Fibroblast of the aortic adventitia (primary cell): ENCODE data around the gene NEFH. TPM values are rescaled to one million over a fixed set of nuclear protein-coding genes. Genes with fewer than 3 reads are reported as not detected.
A peak's percentile ranks its signal among the peaks of the same experiment; 100 is the strongest.

Experiments
- DNase-seq: peaks from one replicate; pipeline ENCODE4 v3.0.0-alpha.2; 2010; ENCODE audit warnings: low read depth
- H3K4me3 ChIP-seq: 2 replicates; pipeline ENCODE4 v1.5.1; 2011; ENCODE audit warnings: low read depth, mild to moderate bottlenecking, control low read depth, low read length, moderate library complexity
- total RNA-seq: library from RNA; depleted of rRNA; stranded (reverse); fragments of >200 nt; gene quantifications from 2 replicates; pipeline ENCODE4 v1.2.3, GENCODE V29; 2012; ENCODE audit warnings: low replicate concordance
- TF ChIP-seq, protein P1 (sequence below): IDR thresholded peaks from 2 replicates; pipeline ENCODE4 v1.5.1; 2011; ENCODE audit warnings: mild to moderate bottlenecking, low read length, control low read depth, inconsistent platforms; ENCODE audit not compliant: insufficient read depth

NEFH gene
- total RNA-seq, 1 donor = 0.54 TPM

DNA sequence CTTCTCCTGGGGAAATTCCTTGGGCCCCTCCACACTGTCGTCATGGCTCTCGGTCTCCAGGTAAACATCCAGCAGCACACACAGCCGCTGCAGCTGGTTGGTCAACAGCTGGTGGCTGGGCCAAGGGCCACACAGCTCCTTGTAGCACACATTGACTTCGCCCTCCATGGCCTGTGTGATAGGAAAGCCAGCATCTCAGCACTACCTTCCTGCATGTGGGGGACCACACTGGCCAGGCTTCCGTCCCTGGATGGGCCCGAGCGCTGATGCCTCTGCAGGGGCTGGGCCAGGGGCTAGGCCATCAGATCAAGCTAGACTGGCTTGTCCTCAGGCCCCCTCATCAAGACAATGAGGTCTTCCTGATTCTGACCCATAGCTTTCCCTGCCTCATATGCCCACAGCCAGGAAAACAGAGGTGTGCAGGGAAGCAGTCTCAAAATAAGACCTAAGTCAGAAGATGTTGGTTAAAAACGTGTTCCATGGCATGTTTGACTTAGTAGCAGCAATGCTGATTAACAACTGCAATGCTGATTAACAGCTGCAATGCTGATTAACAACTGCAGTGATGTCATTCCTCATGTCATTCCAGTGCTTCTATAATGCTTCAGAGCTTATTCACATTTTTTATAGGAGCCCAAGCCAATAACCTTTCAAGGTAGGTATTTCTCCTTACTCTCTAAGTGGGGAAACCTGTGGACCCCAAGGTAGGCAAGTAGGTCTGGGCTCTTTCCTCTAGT lies 31.3 kb downstream of the NEFH start:
- no peak overlapping the region for H3K4me3 ChIP-seq
- TF ChIP-seq, protein P1, sequence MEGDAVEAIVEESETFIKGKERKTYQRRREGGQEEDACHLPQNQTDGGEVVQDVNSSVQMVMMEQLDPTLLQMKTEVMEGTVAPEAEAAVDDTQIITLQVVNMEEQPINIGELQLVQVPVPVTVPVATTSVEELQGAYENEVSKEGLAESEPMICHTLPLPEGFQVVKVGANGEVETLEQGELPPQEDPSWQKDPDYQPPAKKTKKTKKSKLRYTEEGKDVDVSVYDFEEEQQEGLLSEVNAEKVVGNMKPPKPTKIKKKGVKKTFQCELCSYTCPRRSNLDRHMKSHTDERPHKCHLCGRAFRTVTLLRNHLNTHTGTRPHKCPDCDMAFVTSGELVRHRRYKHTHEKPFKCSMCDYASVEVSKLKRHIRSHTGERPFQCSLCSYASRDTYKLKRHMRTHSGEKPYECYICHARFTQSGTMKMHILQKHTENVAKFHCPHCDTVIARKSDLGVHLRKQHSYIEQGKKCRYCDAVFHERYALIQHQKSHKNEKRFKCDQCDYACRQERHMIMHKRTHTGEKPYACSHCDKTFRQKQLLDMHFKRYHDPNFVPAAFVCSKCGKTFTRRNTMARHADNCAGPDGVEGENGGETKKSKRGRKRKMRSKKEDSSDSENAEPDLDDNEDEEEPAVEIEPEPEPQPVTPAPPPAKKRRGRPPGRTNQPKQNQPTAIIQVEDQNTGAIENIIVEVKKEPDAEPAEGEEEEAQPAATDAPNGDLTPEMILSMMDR = no peak
- DNase-seq = no peak

DNA sequence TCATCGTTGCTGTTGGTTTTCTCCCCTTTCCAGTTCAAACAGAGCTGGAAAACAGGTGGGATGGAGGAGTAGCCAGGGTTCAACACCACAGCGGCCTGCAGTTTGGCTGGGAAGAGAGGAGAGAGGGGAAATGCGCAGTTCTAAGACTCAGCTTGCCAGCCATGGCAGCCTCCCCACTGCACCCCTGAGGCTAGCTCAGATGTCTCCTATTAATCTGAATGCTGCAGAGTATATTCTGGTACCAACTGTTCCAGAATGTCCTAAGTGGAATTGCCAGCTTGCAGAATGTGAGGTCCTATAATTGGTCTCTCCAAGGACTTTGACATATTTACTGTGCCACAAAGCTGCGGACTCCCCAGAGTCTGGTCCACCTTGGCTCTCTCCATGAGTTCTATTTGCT lies 32.0 kb downstream of the NEFH start:
- no peak for DNase-seq
- TF ChIP-seq, protein P1 = no peak
- H3K4me3 ChIP-seq = no peak overlapping the region

DNA sequence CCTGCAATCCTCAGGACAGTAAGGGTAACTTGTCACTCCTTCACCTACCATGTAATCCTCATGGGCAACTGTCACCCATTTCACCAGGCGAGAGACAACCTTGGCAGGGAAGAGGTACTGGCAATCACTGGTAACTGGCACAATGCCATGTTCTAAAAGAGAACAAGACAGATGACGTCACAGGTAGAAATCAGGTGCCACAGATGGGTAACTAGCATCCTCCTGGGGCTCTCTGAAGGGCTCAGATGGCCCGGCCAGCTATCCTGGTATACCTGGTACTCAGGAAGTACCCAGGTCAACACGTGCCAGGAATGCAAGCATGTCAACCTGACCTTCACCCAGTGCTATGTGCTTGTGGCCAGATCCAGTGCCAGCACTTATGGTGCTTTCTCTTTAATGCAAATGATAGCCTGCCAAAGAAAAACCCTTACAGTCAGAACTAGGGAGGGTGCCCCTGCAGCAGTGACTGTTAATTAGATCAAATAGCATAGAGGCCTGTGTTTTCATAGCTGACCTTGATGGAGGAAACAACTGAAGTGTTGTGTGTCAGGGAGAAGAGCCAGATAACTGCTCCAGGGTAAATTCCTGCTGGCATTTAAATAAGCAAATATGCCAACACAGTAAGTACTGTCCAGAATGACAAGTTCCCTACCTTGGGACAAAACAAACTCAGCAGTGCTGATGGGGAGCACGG lies 37.3 kb downstream of the NEFH start:
- no peak overlapping the region for H3K4me3 ChIP-seq
- no peak for DNase-seq
- TF ChIP-seq, protein P1 = no peak

DNA sequence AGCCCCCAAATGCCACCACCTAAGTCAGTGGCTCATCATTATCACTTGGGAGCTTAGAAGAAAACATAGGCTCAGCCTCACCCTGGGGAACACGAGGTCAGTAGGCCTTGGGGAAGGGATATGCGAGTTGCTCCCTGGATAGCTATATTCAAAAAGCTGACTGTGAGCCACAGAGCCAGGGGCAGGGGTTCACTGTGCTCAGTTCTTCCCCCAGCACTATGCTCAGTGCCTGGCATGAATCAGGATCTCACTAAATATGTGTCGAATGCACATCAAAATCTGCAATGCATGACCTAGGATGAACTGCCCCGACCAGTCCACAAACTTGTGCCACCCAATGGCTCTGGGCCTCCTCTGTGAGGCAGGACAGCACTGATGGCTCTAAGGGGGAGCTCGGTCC lies 38.4 kb downstream of the NEFH start:
- DNase-seq = no peak
- TF ChIP-seq, protein P1 = no peak
- no peak overlapping the region for H3K4me3 ChIP-seq

DNA sequence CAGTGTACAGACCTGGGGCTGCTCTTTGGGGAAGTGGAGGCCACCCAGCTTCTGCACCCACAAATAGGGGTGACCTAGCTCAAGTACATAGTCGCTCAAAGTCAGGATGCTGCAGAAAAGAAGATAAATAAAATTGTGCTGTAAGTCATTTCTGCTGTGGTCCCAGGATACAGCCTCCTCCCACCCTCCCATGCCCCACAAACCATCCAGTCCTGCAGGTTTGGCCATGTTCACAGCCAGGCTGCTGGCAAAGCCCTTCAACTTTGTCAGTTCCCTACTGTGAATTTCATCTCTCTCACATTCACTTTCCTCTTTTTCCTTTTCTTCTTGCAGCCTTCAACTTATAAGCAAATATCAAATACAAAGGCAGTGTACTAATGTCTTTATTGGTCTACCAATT lies 40.0 kb downstream of the NEFH start:
- H3K4me3 ChIP-seq = no peak overlapping the region
- DNase-seq = no peak

DNA sequence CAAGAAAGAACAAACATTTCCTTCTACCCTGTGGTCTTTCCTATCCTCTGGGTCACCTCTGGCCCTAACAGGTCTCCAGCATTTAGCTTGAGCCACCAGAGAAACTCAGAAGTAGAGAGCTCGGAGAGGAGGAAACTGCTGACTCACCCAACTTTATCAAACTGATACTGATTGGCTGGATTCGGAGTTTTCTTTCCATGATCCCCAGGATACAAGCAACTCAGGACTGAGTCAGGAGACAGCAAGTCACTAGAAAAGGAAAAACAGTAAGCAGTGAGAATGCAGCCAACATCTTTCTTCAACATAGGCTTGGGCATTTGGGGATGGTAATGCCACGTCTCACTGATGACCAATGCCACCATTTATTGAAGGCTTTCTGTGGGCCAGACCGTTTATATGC lies 40.8 kb downstream of the NEFH start:
- TF ChIP-seq, protein P1 = no peak
- peak; percentile 89 for DNase-seq

More for the DNA sequence above, 40.0 kb downstream of the NEFH start:
- TF ChIP-seq, protein P1 = no peak

More for the DNA sequence above, 40.8 kb downstream of the NEFH start:
- H3K4me3 ChIP-seq = no peak overlapping the region
